ENCODE measurements around the gene SRM. TPM values are rescaled to one million over a fixed set of nuclear protein-coding genes. Genes with fewer than 3 reads are reported as not detected.

The SRM gene
- total RNA-seq, 3 donors from 2014 or later = 14.0 to 46.3 (median 34.3) TPM

DNA sequence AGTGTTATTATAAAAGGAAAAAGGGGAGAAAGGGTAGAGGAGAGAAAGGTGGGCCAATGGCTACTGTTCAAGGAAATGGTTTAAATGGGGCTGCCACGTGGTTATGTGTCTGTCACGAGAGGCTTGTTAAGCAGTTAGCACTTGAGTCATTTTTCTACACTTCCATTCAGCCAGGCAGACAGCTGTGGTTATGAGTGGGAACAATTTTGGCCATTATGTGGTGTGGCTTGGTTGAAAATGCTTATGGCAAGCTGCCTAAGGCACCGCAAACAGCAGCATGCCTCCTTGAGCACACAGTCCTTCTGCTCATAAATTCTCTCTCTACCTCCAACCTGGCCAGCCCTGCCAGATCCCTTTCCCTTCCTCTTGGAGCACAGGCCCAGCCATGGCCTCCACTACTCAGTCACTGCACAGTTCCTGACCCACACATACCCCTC is 3.2 kb upstream of the SRM start:
- Histone ChIP-seq H3K9me3 (no peaks in the 10 kb centered on the region), H3K36me3 (ENCODE audit: low read depth) (peaks cover 7% of the 10 kb centered on the region), H3K4me3 (no peak overlapping the region), H3K4me1 (ENCODE audit: low read depth) (peaks cover 14% of the 10 kb centered on the region)
- ATAC-seq (no peak), DNase-seq (no peak)
- intact Hi-C loops (cut with DNase I, micrococcal nuclease) = no loop called here
- TF ChIP-seq CTCF (IDR thresholded peaks at IDR 0.05) = no peak

- peaks cover 3% of the 10 kb centered on the region for H3K36me3 ChIP-seq (ENCODE audit: low read depth)
- ATAC-seq = no peak
- TF ChIP-seq CTCF (IDR thresholded peaks at IDR 0.05) = no peak
These were observed 2.0 kb upstream of the SRM start for GRCh38 chr1:11061652-11062365.

GRCh38 chr1:11059155-11059967 is 457 bp downstream of the SRM start:
- TF ChIP-seq CTCF (IDR thresholded peaks at IDR 0.05) = no peak
- ATAC-seq = peak; percentile 8
- intact Hi-C loops (cut with DNase I, micrococcal nuclease) = no loop called here
- DNase-seq = peak in 2 of 3 donors; percentile 43 to 69
- Histone ChIP-seq H3K4me1 (ENCODE audit: low read depth) (peaks cover 14% of the 10 kb centered on the region), H3K4me3 (peak overlapping the region; percentile 61), H3K9me3 (no peaks in the 10 kb centered on the region), H3K36me3 (ENCODE audit: low read depth) (no peaks in the 10 kb centered on the region)

More at GRCh38 chr1:11061652-11062365, 2.0 kb upstream of the SRM start:
- intact Hi-C loops (cut with DNase I, micrococcal nuclease) = no loop called here
- Histone ChIP-seq H3K4me1 (ENCODE audit: low read depth) (peaks cover 14% of the 10 kb centered on the region), H3K9me3 (no peaks in the 10 kb centered on the region), H3K4me3 (no peak overlapping the region)
- DNase-seq = no peak

- no peak for TF ChIP-seq CTCF (IDR thresholded peaks at IDR 0.05)
- intact Hi-C loops (cut with DNase I, micrococcal nuclease) = no loop called here
- no peaks in the 10 kb centered on the region for H3K36me3 ChIP-seq (ENCODE audit: low read depth)
These were observed 1.1 kb downstream of the SRM start for GRCh38 chr1:11058595-11059154.

GRCh38 chr1:11058026-11058425 is 1.8 kb downstream of the SRM start:
- peaks cover 17% of the 10 kb centered on the region for H3K4me1 ChIP-seq (ENCODE audit: low read depth)
- ATAC-seq (no peak), DNase-seq (no peak)

More at GRCh38 chr1:11058595-11059154, 1.1 kb downstream of the SRM start:
- Histone ChIP-seq H3K4me3 (no peak overlapping the region), H3K4me1 (ENCODE audit: low read depth) (peaks cover 14% of the 10 kb centered on the region), H3K9me3 (no peaks in the 10 kb centered on the region)
- DNase-seq (peak; percentile 27 to 64 (median 48)), ATAC-seq (peak; percentile 2)

More at GRCh38 chr1:11058026-11058425, 1.8 kb downstream of the SRM start:
- no peak overlapping the region for H3K4me3 ChIP-seq
- intact Hi-C loops (cut with DNase I, micrococcal nuclease) = no loop called here
- no peak for TF ChIP-seq CTCF (IDR thresholded peaks at IDR 0.05)
- H3K9me3 ChIP-seq = no peaks in the 10 kb centered on the region
- no peaks in the 10 kb centered on the region for H3K36me3 ChIP-seq (ENCODE audit: low read depth)
